Kidney (tissue), 14 donors: ENCODE data around the gene SLC46A1. TPM values are rescaled to one million over a fixed set of nuclear protein-coding genes. Genes with fewer than 3 reads are reported as not detected.

ENCODE experiments used
- DNase-seq, 5 donors: peaks; one replicate each; pipeline ENCODE4 v3.0.0-alpha.2; 2013 to 2020
- FAIRE-seq: peaks from 2 replicates; lab custom pipeline; 2012; peaks lifted over from hg19 to GRCh38; lab: Jason Lieb, UNC
- H3K27ac ChIP-seq, 2 donors: one replicate each; pipeline ENCODE4 v1.7.0; 2013; ENCODE audit warnings: low read depth in 2 of 2, low read length in 2 of 2, inconsistent platforms in 1 of 2
- H3K27me3 ChIP-seq: one replicate; pipeline ENCODE4 v1.7.1; 2013; ENCODE audit warnings: low read length, inconsistent platforms; ENCODE audit not compliant: control insufficient read depth, insufficient read depth
- H3K36me3 ChIP-seq, 3 donors: one replicate each; pipeline versions ENCODE4 v1.7.0 to v1.7.1; 2013; ENCODE audit warnings: low read length in 3 of 3, control low read depth in 1 of 3, inconsistent platforms in 1 of 3; ENCODE audit not compliant: insufficient read depth in 3 of 3, control insufficient read depth in 2 of 3
- H3K4me1 ChIP-seq, 3 donors: one replicate each; pipeline versions ENCODE4 v1.7.0 to v1.7.1; 2013; ENCODE audit warnings: low read length in 3 of 3, inconsistent platforms in 1 of 3, low read depth in 1 of 3; ENCODE audit not compliant: control insufficient read depth in 2 of 3, insufficient read depth in 2 of 3
- H3K4me3 ChIP-seq, 3 donors: one replicate each; pipeline versions ENCODE4 v1.7.0 to v1.8.1; 2013; ENCODE audit warnings: low read length in 3 of 3, control low read depth in 1 of 3, inconsistent platforms in 1 of 3
- H3K9ac ChIP-seq, 3 donors: one replicate each; pipeline versions ENCODE4 v1.7.0 to v1.7.1; 2013; ENCODE audit warnings: low read length in 3 of 3, control low read depth in 1 of 3, inconsistent platforms in 1 of 3
- H3K9me3 ChIP-seq, 3 donors: one replicate each; pipeline versions ENCODE4 v1.7.0 to v1.7.1; 2013; ENCODE audit warnings: low read length in 3 of 3, control low read depth in 1 of 3, inconsistent platforms in 1 of 3; ENCODE audit not compliant: control insufficient read depth in 2 of 3, insufficient read depth in 1 of 3
- CTCF ChIP-seq: IDR thresholded peaks from 3 replicates; pipeline ENCODE4 v1.5.1; 2012; ENCODE audit warnings: mild to moderate bottlenecking, moderate library complexity, borderline replicate concordance; ENCODE audit not compliant: insufficient read depth; ENCODE audit errors: extremely low read depth
- intact Hi-C: fragments of 100-400 bp; cut with DNase I; formaldehyde crosslinking; loops from one replicate; pipeline ENCODE4 v1.11.1; 2022
- polyA plus RNA-seq: library from polyadenylated mRNA; stranded (reverse); fragments of 350-450 nt; fragmentation: Illumina TruSeq; extraction: RNeasy Lipid Tissue Mini Kit (QIAGEN cat#74804); gene quantifications from one replicate; pipeline ENCODE4 v1.2.3, GENCODE V29; 2014; ENCODE audit warnings: low read depth, low replicate concordance; ENCODE audit not compliant: insufficient read depth
- total RNA-seq: library from RNA; stranded (reverse); fragmentation: NEBNext Ultra II Directional; extraction: Animal tissue kit (Norgen Biotek cat#: 25700); gene quantifications from one replicate; pipeline ENCODE4 v1.2.1, GENCODE V29; 2021
- donor health status: control.
- donor health status: control.
- donor health status: control.
- donor health status: control.
- donor health status: control.
- donor health status: DM: yes; HTN: yes; CAD: no.
- donor health status: Normal renal cell carcinoma (clear cell type).

The SLC46A1 gene
- total and polyA plus RNA-seq, 2 donors from 2014 or later = 9.7 to 14.7 TPM

GRCh38 chr17:28369684-28370034 is 36.4 kb downstream of the SLC46A1 start:
- no peaks in the 10 kb centered on the region for H3K27me3 ChIP-seq
- H3K36me3 ChIP-seq = no peaks in the 10 kb centered on the region
- H3K4me1 ChIP-seq = peaks cover 0 to 17% (median 3%) of the 10 kb centered on the region in 3 donors
- H3K4me3 ChIP-seq = no peak overlapping the region
- FAIRE-seq = no peak
- H3K9ac ChIP-seq = no peak overlapping the region
- intact Hi-C loops = no loop called here
- H3K9me3 ChIP-seq = no peaks in the 10 kb centered on the region
- TF ChIP-seq CTCF = no peak
- DNase-seq = peak in 1 of 5 donors; percentile 65
- no peak overlapping the region for H3K27ac ChIP-seq

GRCh38 chr17:28368915-28369683 is 36.9 kb downstream of the SLC46A1 start:
- Histone ChIP-seq H3K4me3 (no peak overlapping the region), H3K27me3 (no peaks in the 10 kb centered on the region), H3K27ac (no peak overlapping the region), H3K9ac (no peak overlapping the region), H3K36me3 (peaks cover 0 to 3% (median 0%) of the 10 kb centered on the region in 3 donors), H3K4me1 (peaks cover 0 to 17% (median 3%) of the 10 kb centered on the region in 3 donors), H3K9me3 (no peaks in the 10 kb centered on the region)
- no peak for DNase-seq
- FAIRE-seq = no peak
- intact Hi-C loops = no loop called here
- no peak for TF ChIP-seq CTCF

- Histone ChIP-seq H3K9ac (no peak overlapping the region), H3K27ac (no peak overlapping the region), H3K4me1 (peaks cover 0 to 17% (median 3%) of the 10 kb centered on the region in 3 donors), H3K36me3 (peaks cover 0 to 4% (median under 1%) of the 10 kb centered on the region in 3 donors), H3K9me3 (no peaks in the 10 kb centered on the region), H3K27me3 (no peaks in the 10 kb centered on the region), H3K4me3 (no peak overlapping the region)
- no peak for TF ChIP-seq CTCF
- FAIRE-seq = no peak
- no peak for DNase-seq
- intact Hi-C loops = no loop called here
Observed at GRCh38 chr17:28368306-28368831, 37.6 kb downstream of the SLC46A1 start.
